CD4-positive, alpha-beta T cell treated with Interleukin-15 for 4 hours (primary cell): ENCODE results near the gene PLK5.
"Not testable (repeated sequence)": the region's sequence is repeated elsewhere in the genome, so short reads cannot be mapped to it uniquely, and the experiment has no call there.

ENCODE experiments used
- DNase-seq: peaks from one replicate; pipeline ENCODE4 v3.0.0-alpha.2; 2020; ENCODE audit warnings: low spot score

PLK5 gene

DNA sequence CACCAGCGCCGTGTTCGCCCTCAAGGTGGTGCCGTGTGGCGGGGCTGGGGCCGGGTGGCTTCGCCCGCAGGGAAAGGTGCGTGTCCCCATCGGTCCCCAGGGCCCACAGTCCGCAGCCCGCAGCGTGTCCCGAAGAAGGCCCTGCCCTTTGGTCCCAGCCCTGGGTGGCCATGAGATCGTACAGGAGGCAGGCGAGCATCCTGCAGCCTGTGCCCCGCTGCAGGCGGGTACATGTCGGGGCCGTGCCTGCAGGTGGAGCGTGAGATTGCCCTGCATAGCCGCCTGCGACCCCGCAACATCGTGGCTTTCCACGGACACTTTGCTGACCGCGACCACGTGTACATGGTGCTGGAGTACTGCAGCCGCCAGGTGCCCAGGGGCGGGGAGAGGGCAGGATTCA lies 1.5 kb downstream of the PLK5 start:
- no peak for DNase-seq

DNA sequence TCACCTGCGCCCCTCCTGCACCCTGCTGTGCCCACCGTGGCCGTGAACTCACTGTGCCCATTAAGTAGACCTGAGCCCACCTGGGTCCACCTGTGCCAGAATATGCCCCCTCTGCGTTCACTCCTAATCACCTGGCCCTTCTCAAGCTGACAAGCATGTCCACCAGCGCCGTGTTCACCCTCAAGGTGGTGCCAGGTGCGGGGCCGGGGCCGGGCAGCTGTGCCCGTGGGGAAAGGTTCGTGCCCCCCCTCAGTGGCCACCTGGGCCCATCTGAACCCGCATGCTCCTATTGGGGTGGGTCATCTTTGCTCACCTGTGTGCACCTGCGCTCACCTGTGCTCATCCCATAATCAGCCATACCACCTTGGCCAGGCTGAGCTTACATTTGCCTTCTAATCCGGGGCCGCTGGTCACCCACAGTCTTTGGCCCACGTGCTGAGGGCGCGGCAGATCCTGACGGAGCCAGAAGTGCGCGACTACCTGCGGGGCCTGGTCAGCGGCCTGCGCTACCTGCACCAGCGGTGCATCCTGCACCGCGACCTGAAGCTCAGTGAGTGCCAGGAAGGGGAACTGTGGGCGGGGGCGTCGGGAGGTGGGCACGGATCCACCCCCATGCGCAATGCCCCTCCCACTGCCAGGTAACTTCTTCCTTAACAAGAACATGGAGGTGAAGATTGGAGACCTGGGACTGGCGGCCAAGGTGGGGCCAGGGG lies 2.3 kb downstream of the PLK5 start:
- no peak for DNase-seq

DNA sequence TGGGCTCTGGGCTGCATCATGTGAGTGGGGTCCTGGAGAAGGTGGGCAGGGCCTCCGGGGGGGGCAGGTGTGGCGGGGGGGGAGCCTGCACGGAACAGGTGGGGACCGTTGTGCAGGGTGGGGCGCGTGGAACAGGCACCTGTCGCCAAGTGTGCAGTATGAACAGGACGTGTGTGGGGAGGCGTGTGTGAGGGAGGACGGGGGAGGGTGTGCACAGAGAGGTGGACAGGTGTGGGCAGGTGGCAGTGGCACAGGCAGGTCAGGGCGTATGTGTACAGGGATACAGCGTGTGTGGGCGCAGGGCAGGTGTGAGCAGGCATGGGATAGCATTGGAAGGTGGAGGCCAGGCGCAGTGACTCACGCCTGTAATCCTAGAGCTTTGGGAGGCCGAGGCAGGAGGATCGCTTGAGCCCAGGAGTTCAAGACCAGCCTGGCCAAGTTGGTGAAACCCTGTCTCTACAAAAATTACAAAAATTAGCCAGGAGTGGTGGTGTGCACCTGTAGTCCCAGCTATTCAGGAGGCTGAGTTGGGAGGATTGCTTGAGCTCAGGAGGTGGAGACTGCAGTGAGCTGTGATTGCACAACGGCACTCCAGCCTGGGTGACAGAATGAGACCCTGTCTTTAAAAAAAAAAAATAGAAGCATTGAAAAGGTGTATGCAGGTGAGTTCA lies 3.2 kb downstream of the PLK5 start:
- no peak for DNase-seq

DNA sequence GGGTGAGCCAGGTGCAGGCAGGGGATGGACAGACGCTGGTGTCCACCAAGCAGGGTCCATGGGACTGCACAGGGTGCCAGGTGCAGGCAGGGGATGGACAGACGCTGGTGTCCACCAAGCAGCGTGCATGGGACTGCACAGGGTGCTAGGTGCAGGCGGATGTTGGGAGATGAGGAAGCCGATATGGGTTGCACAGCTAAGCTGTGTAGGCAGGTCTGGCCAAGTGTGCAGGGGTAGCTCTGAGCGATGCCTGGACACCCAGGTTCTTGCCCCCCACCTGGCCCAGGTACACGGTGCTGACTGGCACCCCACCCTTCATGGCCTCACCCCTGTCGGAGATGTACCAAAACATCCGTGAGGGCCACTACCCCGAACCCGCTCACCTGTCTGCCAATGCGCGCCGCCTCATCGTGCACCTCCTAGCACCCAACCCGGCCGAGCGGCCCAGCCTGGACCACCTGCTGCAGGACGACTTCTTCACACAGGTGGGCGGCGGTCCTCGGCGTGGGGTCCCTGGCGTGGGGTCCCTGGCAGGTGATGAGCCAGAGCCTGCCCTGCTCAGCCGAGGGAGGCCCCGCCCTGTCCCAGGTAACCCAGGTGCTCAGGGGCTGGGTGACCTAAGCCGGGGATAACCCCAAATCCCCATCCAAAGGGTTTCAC lies 3.9 kb downstream of the PLK5 start:
- DNase-seq = no peak

DNA sequence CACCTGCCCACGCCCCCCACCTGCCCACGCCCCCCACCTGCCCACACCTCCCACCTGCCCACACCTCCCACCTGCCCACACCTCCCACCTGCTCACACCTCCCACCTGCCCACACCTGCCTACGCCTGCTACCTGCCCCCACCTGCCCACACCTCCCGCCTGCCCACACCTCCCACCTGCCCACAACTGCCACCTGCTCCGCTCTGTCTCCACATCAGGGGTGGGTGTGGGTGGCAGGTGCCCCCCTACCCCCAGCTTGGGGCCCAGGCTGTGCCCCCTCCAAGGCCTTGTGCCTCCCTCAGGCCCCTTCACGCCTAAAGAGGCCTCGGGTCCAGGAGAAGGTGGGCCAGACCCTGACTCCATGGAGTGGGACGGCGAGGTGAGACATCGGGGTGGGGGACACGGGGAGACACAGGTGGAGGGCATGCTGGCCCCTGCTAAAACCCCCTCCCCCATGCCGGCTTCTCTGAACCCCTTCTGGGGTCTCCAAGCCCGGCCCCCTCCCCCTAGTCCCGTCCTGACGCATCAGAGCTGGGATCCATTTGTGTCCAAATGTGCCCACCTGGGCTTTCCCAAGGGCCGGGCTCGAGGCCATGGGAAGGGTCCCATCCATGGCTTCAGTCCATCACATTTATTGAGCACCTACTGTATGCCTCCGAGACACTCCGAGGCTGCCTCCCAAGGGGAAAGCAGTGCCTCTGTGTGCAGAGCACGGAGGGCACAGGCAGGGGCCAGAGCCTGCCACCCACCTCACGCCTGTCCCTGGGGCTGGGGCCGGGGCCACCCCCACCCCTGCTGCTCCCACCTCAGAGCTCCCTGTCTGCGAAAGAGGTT lies 4.9 kb downstream of the PLK5 start:
- DNase-seq = no peak

DNA sequence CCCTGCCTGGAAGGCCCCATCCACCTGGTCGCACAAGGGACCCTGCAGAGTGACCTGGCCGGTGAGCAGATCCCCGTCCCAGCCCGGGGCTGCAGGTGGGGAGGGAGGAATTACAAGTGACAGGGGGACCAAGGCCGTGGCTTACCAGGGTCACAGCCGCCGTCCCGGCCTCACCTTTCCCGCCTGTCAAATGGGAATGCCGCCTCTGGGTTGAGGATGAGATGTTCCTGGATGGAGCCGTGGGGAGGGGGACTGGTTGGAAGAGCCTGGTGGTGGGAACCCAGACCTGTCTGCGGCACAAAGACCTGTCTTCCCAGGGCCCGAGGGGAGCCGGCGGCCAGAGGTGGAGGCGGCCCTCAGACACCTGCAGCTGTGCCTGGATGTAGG lies 5.5 kb downstream of the PLK5 start:
- no peak for DNase-seq

DNA sequence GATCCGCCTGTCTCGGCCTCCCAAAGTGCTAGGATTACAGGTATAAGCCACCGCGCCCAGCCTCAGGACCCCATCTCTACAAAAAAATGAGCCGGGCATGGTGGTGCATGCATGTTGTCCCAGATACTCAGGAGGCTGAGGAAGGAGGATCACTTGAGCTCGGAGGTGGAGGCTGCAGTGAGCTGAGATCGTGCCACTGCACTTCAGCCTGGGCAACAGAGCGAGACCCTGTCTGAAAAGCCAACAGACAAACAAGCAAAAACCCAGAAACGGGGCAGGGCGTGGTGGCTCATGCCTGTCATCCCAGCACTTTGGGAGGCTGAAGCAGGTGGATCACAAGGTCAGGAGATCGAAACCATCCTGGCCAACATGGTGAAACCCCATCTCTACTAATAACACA lies 7.0 kb downstream of the PLK5 start:
- DNase-seq = not testable (repeated sequence)

DNA sequence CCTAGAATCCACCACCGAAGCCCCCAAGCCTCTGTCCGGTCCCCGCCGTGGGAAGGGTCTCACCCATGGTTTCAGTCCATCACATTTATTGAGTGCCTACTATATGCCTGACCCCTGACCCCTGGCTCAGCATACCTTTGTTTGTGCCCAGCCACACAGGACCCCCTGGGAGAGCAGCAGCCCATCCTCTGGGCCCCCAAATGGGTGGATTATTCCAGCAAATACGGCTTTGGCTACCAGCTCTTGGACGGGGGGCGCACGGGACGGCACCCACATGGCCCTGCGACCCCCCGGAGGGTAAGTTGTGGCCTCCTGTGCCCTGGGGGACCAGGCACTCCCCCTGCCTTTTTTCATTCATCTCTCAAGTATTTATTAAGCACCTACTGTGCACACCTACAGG lies 7.7 kb downstream of the PLK5 start:
- no peak for DNase-seq

DNA sequence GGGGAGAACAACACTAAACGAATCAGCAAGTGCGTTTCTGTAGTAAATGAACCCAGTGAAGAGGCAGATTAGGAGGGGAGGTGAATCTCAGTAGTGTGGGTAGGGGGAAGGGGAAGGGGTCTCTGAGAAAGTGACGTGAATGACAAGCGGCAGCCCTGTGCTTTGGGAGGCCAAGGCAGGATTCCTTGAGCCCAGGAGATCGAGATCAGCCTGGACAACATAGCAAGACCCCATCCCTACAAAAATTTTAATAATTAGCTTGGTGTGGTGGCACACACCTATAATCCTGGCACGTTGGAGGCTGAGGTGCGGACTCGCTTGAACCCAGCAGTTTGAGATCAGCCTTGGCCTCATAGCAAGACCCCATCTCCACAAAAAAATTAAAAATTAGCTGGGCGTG lies 8.1 kb downstream of the PLK5 start:
- DNase-seq = no peak

DNA sequence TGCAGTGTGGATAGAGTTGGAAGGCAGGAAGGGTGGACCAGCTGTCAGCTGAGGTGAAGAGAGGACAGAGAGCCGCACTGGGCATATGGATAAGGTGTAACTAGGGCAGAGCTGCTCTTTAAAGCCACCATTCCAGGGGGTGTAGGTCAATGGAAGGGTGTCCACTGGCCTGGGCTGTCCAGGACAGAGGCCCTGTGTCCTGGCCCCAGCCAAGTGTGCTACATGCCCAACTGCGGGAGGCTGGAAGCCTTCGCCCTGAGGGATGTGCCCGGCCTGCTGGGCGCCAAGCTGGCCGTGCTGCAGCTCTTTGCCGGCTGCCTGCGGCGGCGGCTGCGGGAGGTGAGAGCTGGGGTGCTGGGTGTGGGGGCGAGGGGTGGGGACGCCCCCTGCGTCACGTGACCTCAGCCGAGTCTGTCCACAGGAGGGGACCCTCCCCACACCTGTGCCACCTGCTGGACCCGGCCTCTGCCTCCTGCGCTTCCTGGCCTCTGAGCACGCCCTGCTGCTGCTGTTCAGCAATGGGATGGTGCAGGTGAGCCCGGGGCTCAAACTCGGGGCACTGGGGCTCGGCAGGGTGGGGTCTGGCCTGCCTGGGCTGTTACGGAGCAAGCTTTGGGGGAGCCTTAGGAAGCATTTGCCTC lies 9.8 kb downstream of the PLK5 start:
- no peak for DNase-seq

DNA sequence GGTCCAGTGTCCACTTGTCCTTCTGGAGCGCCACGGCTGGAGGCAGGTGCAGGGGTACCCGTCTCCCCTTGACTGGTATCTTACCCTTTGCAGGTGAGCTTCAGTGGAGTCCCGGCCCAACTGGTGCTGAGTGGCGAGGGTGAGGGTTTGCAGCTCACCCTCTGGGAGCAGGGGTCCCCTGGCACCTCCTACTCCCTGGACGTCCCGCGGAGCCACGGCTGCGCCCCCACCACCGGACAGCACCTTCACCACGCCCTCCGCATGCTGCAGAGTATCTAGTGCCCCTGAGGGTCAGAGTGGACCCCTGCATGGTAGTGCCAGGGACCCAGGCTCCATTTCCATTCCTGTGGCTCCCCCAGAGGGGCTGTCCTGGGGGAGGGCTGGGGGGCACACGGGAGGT lies 11.1 kb downstream of the PLK5 start:
- no peak for DNase-seq

DNA sequence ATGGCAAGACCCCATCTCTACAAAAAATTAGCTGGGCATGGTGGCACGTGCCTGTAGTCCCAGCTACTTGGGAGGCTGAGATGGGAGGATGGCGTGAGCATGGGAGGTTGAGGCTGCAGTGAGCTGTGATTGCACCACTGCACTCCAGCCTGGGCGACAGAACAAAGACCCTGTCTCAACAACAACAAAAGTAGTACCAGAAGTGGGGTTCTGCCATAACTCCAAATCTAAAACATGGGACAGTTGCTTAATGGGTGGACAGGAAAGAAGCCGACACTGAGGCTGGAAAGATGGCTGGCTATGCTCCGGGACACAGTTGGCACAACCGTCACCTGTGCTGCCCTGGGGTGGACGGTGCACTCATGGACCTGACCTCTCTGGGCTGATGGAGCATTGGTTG lies 11.8 kb downstream of the PLK5 start:
- DNase-seq = not testable (repeated sequence)

DNA sequence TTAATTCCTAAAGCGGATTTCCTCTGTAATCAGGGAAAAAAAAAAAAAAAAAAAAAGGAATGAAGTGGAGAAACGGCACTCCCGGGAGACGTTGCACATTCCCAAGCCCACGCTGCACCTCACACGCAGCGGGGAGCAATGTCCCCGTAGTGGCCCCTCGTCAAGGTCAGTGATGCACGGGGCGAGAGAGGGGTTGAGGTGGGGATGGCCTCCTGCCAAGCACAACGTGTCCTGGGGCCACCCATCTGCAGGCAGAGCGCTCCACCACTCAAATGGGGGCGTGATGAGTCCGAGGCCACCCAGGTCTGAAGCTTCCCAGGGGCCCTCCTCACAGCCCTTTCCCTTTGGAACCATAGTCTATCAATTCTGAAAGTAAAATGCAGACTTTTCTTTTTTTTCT lies 15.1 kb downstream of the PLK5 start:
- no peak for DNase-seq

DNA sequence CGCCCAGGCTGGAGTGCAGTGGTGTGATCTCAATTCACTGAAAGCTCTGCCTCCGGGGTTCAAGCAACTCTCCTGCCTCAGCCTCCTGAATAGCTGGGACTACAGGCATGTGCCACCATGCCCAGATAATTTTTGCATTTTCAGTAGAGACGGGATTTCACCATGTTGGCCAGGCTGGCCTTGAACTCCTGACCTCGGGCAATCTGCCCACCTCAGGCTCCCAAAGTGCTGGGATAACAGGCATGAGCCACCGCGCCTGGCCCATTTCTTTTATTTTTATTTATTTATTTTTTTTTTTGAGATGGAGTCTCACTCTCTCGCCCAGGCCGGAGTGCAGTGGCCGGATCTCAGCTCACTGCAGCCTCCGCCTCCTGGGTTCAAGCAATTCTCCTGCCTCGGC lies 15.9 kb downstream of the PLK5 start:
- not testable (repeated sequence) for DNase-seq

DNA sequence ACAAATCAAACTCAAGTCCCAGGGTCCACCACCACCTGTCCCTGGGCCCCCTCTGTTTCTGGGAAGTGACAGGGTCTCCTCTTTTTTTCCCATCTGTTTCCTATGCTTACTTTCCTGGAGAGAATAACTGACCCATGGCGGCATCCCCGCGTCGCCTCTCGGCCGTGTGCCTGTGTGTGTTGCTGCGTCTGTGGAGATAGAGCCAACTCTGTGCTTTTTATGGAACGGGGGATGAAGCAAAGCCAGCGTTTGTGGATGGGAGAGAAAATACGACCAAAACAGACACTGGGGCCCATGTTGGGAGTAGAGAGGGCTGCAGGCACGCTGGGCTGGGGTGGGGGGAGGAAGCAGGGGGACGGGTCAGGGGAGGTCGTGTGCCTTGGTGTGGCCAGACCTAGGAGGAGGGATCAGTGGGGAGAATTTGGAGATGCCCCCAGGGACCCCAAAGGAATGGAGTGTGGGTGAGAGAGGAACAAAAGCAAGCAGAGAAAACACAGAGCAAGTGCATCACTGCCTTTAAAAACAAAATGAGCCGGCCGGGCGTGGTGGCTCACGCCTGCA lies 16.6 kb downstream of the PLK5 start:
- no peak for DNase-seq

DNA sequence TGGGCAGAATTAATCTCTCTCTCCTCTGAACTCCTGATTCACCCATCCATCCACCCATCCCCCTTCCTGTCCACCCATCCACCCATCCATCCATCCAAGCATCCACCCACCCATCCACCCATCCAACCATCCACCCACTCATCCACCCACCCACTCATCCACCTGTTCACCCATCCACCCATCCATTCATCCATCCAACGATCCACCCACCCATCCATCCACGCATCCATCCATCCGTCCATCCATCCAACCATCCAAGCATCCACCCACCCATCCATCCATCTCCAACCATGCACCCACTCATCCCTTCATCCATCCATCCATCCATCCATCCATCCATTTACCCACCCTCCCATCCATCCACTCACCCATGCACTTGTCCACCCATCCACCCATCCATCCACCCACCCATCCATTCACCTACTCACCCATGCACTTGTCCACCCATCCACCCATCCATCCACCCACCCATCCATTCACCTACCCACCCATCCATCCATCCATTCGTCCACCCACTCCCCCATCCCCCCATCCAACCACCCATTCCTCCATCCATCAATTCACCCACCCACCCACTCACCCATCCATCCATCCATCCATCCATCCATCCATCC lies 25.6 kb downstream of the PLK5 start:
- no peak for DNase-seq

DNA sequence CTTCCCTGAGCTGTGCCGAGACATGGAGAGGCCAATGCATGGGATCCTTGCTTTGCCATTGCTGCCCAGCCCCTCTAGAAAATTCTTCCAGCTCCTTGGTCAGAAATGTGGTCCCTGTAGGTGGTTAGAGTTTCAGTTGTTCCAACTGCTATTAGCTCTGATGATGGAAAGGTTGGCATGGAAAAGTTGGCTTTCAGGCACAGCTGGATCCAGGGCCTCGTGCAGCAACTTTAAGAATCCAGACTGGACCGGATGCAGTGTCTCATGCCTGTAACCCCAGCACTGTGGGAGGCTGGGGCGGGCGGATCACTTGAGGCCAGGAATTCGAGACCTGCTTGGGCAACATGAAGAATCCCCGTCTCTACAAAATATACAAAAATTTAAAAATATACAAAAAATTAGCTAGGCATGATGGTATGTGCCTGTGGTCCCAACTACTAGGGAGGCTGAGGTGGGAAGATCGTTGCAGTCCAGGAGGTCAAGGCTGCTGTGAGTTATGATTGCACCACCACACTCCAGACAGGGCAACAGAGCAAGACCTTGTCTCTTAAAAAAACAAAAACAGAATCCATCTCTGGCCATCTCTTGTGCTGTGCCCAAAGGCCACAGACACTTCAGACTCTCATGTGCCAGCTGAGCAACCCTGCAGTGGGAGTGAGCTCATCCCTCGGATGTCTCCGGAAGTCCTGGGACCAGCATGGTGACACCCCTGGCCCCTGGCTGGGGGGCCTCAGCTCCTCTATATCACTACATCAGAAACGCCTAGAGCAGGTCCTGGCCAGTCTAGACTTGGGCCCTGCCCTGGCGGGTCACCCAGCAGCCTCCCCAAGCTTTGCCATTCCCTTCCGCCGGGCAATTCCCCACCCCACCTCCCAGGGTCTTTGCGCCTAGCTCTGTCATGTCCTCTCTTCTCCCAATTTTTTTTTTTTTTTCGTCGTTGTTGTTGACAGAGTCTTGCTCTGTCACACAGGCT lies 27.5 kb downstream of the PLK5 start:
- no peak for DNase-seq

DNA sequence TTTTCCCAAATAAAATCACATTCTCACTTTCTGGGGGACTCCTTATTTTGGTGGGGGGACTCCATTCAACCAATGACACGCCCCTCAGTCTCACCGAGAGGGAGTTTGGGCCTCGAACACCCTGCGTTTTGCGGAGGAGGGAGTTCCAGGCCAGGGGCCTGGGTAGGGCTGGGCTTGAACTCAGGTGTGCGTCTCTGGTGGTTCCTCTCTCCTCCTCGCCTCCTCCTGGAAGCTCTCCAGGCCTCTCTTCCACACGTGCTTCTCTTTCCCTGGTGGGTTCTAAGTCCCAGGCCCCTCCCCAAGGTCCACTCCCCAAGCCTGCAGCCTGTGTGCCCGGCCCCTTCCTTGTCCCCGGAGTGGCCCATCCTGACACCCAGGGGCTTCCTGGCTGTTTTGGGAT lies 29.5 kb downstream of the PLK5 start:
- no peak for DNase-seq

DNA sequence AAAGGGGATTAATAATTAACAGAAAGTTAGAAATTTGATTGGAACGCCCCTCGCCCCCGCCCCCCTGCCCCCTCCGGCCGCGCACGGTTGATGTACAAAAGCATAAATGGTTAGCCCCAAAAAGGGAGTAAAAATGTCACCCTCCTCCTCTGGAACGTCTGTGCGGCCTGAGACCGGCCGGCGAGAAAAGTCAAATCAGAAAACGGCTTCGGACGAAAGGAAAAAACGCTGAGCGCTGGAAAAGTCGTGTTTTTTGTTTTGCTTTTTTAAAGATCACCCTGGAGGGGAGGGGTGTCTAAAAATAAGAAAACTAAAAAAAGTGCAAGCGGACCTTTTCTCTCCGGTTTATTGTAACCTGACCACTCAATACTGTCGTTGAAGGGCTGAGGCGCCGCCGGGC lies 31.1 kb downstream of the PLK5 start:
- no peak for DNase-seq
